ENCODE data around the gene GRK5. TPM values are rescaled to one million over a fixed set of nuclear protein-coding genes. Genes with fewer than 3 reads are reported as not detected.

GRK5 gene
- total RNA-seq, 2 donors from 2014 or later = 11.1 to 16.2 TPM

- DNase-seq (ENCODE audit: low spot score) (no peak), ATAC-seq (no peak)
- H3K9me3 Mint-ChIP-seq = no peaks in the 10 kb centered on the region
- peaks cover 52% of the 10 kb centered on the region in 2 donors for H3K4me1 Mint-ChIP-seq (ENCODE audit: low read depth in 2 of 2)
- no peaks in the 10 kb centered on the region for H3K27me3 Mint-ChIP-seq
- H3K4me3 Mint-ChIP-seq = peak overlapping the region; percentile 69
- peak overlapping the region; percentile 62 to 91 for H3K27ac Mint-ChIP-seq
- no peaks in the 10 kb centered on the region for H3K36me3 Mint-ChIP-seq
These were observed 77.3 kb downstream of the GRK5 start for GRCh38 chr10:119284679-119285096.

- Mint-ChIP-seq H3K9me3 (no peaks in the 10 kb centered on the region), H3K27me3 (no peaks in the 10 kb centered on the region), H3K4me1 (ENCODE audit: low read depth in 2 of 2) (peaks cover 58 to 59% of the 10 kb centered on the region in 2 donors), H3K27ac (peak overlapping the region; percentile 62 to 91), H3K4me3 (peak overlapping the region; percentile 69), H3K36me3 (no peaks in the 10 kb centered on the region)
- peak; percentile 57 to 81 for ATAC-seq
- DNase-seq (ENCODE audit: low spot score) = no peak
These were observed 78.3 kb downstream of the GRK5 start for GRCh38 chr10:119285495-119286267.

GRCh38 chr10:119286516-119286915 lies 79.1 kb downstream of the GRK5 start:
- ATAC-seq = no peak
- no peak for DNase-seq (ENCODE audit: low spot score)

GRCh38 chr10:119286983-119287633 lies 79.7 kb downstream of the GRK5 start:
- Mint-ChIP-seq H3K9me3 (no peaks in the 10 kb centered on the region), H3K4me3 (no peak overlapping the region), H3K4me1 (ENCODE audit: low read depth in 2 of 2) (peaks cover 62 to 66% of the 10 kb centered on the region in 2 donors), H3K36me3 (no peaks in the 10 kb centered on the region), H3K27me3 (peaks cover 0 to 3% of the 10 kb centered on the region in 2 donors), H3K27ac (peak overlapping the region; percentile 62 to 91)
- DNase-seq (ENCODE audit: low spot score) = no peak
- ATAC-seq = no peak

More at GRCh38 chr10:119286516-119286915, 79.1 kb downstream of the GRK5 start:
- H3K36me3 Mint-ChIP-seq = no peaks in the 10 kb centered on the region
- peak overlapping the region; percentile 62 to 91 for H3K27ac Mint-ChIP-seq
- H3K9me3 Mint-ChIP-seq = no peaks in the 10 kb centered on the region
- H3K4me1 Mint-ChIP-seq (ENCODE audit: low read depth in 2 of 2) = peaks cover 61 to 65% of the 10 kb centered on the region in 2 donors
- H3K4me3 Mint-ChIP-seq = peak overlapping the region; percentile 69
- peaks cover 0 to under 1% of the 10 kb centered on the region in 2 donors for H3K27me3 Mint-ChIP-seq

- H3K4me3 Mint-ChIP-seq = no peak overlapping the region
- no peaks in the 10 kb centered on the region for H3K36me3 Mint-ChIP-seq
- DNase-seq (ENCODE audit: low spot score) (no peak), ATAC-seq (no peak)
- no peaks in the 10 kb centered on the region for H3K9me3 Mint-ChIP-seq
- peaks cover 69 to 73% of the 10 kb centered on the region in 2 donors for H3K4me1 Mint-ChIP-seq (ENCODE audit: low read depth in 2 of 2)
- peak overlapping the region in 1 of 2 donors; percentile 55 for H3K27ac Mint-ChIP-seq
- H3K27me3 Mint-ChIP-seq = peaks cover 0 to 5% of the 10 kb centered on the region in 2 donors
These were observed 81.2 kb downstream of the GRK5 start for GRCh38 chr10:119288574-119289001.

GRCh38 chr10:119289227-119289920 lies 82.0 kb downstream of the GRK5 start:
- DNase-seq (ENCODE audit: low spot score) (no peak), ATAC-seq (no peak)
- peaks cover 0 to 5% of the 10 kb centered on the region in 2 donors for H3K27me3 Mint-ChIP-seq
- no peak overlapping the region for H3K4me3 Mint-ChIP-seq
- H3K9me3 Mint-ChIP-seq = no peaks in the 10 kb centered on the region
- H3K36me3 Mint-ChIP-seq = no peaks in the 10 kb centered on the region
- H3K27ac Mint-ChIP-seq = peak overlapping the region in 1 of 2 donors; percentile 55
- H3K4me1 Mint-ChIP-seq (ENCODE audit: low read depth in 2 of 2) = peaks cover 65 to 68% of the 10 kb centered on the region in 2 donors

GRCh38 chr10:119290301-119291048 lies 83.1 kb downstream of the GRK5 start:
- Mint-ChIP-seq H3K27me3 (peaks cover 0 to 5% of the 10 kb centered on the region in 2 donors), H3K27ac (peak overlapping the region; percentile 6 to 89), H3K9me3 (no peaks in the 10 kb centered on the region), H3K4me3 (peak overlapping the region; percentile 31), H3K4me1 (ENCODE audit: low read depth in 2 of 2) (peaks cover 54 to 57% of the 10 kb centered on the region in 2 donors), H3K36me3 (no peaks in the 10 kb centered on the region)
- DNase-seq (ENCODE audit: low spot score) (no peak), ATAC-seq (no peak)

GRCh38 chr10:119291223-119291900 lies 84.0 kb downstream of the GRK5 start:
- Mint-ChIP-seq H3K27me3 (peaks cover 0 to 5% of the 10 kb centered on the region in 2 donors), H3K9me3 (no peaks in the 10 kb centered on the region), H3K4me3 (peak overlapping the region; percentile 31), H3K27ac (peak overlapping the region in 1 of 2 donors; percentile 89), H3K4me1 (ENCODE audit: low read depth in 2 of 2) (peaks cover 48% of the 10 kb centered on the region in 2 donors), H3K36me3 (no peaks in the 10 kb centered on the region)
- ATAC-seq (no peak), DNase-seq (ENCODE audit: low spot score) (no peak)

GRCh38 chr10:119292968-119293760 lies 85.8 kb downstream of the GRK5 start:
- Mint-ChIP-seq H3K27ac (peak overlapping the region in 1 of 2 donors; percentile 89), H3K4me3 (no peak overlapping the region), H3K27me3 (peaks cover 0 to 5% of the 10 kb centered on the region in 2 donors), H3K4me1 (ENCODE audit: low read depth in 2 of 2) (peaks cover 36 to 44% of the 10 kb centered on the region in 2 donors), H3K9me3 (no peaks in the 10 kb centered on the region), H3K36me3 (no peaks in the 10 kb centered on the region)
- DNase-seq (ENCODE audit: low spot score) (no peak), ATAC-seq (no peak)

- DNase-seq (ENCODE audit: low spot score) (no peak), ATAC-seq (no peak)
- no peaks in the 10 kb centered on the region for H3K9me3 Mint-ChIP-seq
- peaks cover 38 to 52% of the 10 kb centered on the region in 2 donors for H3K4me1 Mint-ChIP-seq (ENCODE audit: low read depth in 2 of 2)
- no peak overlapping the region for H3K27ac Mint-ChIP-seq
- peaks cover 0 to 3% of the 10 kb centered on the region in 2 donors for H3K27me3 Mint-ChIP-seq
- no peaks in the 10 kb centered on the region for H3K36me3 Mint-ChIP-seq
- no peak overlapping the region for H3K4me3 Mint-ChIP-seq
These were observed 89.3 kb downstream of the GRK5 start for GRCh38 chr10:119296703-119297102.

- no peak for DNase-seq (ENCODE audit: low spot score)
- Mint-ChIP-seq H3K36me3 (no peaks in the 10 kb centered on the region), H3K4me3 (no peak overlapping the region), H3K9me3 (no peaks in the 10 kb centered on the region), H3K27ac (no peak overlapping the region), H3K4me1 (ENCODE audit: low read depth in 2 of 2) (peaks cover 32 to 49% of the 10 kb centered on the region in 2 donors), H3K27me3 (no peaks in the 10 kb centered on the region)
- ATAC-seq = no peak
These were observed 90.0 kb downstream of the GRK5 start for GRCh38 chr10:119297207-119297968.

All from natural killer cell treated with Interleukin-12 subunit alpha and Interleukin-12 subunit beta and Interleukin-15 and Interleukin-18, amount 100 ng/mL, for 72 hours (primary cell).